ENCODE measurements around the gene METTL17.

Gene METTL17

DNA sequence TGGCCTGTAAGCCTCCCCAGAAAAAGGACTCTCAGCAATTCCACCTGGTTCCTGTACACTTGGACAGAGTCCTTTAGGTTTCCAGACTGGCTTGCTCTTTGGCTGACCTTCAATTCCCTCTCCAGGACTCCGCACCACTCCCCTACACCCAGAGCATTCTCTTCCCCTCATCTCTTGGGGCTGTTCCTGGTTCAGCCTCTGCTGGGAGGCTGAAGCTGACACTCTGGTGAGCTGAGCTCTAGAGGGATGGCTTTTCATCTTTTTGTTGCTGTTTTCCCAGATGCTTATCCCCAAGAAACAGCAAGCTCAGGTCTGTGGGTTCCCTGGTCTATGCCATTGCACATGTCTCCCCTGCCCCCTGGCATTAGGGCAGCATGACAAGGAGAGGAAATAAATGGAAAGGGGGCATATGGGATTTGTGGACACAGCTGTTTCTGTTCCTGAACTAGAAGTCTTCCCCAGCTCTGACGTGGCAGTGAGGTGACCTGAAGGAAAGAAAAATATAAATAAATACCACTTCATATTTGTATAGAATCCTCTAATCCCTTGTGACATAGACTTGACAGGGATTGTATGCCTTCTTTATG, 53.7 kb downstream of the METTL17 start:
- Histone ChIP-seq H3K4me1 (ENCODE audit: control insufficient read depth, insufficient read depth, low read length, unreplicated experiment) (peaks cover 10% of the 10 kb centered on the region), H2AFZ (ENCODE audit: low read length, unreplicated experiment) (no peak overlapping the region), H3K4me3 (ENCODE audit: low read depth, low read length) (no peak overlapping the region), H3K27ac (ENCODE audit: low read depth, low read length) (no peak overlapping the region), H3K36me3 (ENCODE audit: insufficient read depth, low read length) (no peaks in the 10 kb centered on the region), H3K27me3 (ENCODE audit: insufficient read depth, low read length) (no peaks in the 10 kb centered on the region; the same call in 1 of the 2 replicates), H3K79me2 (ENCODE audit: control insufficient read depth, insufficient read depth, low read length, unreplicated experiment) (no peaks in the 10 kb centered on the region)

- H2AFZ ChIP-seq (ENCODE audit: low read length, unreplicated experiment) = no peak overlapping the region
- H3K4me1 ChIP-seq (ENCODE audit: control insufficient read depth, insufficient read depth, low read length, unreplicated experiment) = peaks cover 10% of the 10 kb centered on the region
- H3K4me3 ChIP-seq (ENCODE audit: low read depth, low read length) = no peak overlapping the region
- H3K79me2 ChIP-seq (ENCODE audit: control insufficient read depth, insufficient read depth, low read length, unreplicated experiment) = no peaks in the 10 kb centered on the region
- no peaks in the 10 kb centered on the region for H3K36me3 ChIP-seq (ENCODE audit: insufficient read depth, low read length)
- no peak overlapping the region for H3K27ac ChIP-seq (ENCODE audit: low read depth, low read length)
- no peaks in the 10 kb centered on the region; the same call in 1 of the 2 replicates for H3K27me3 ChIP-seq (ENCODE audit: insufficient read depth, low read length)
These were observed 54.3 kb downstream of the METTL17 start for GRCh38 chr14:21043974-21044618.

Measured in ACC112 (cell line).